HG03045 (cell line): ENCODE results near the gene LCE2C.

Experiments used
- ATAC-seq: cut with Tn5 transposase; IDR thresholded peaks from one replicate; pipeline ENCODE4 v1.9.1; 2021; ENCODE audit warnings: mild to moderate bottlenecking, moderate library complexity; ENCODE audit not compliant: unreplicated experiment

The LCE2C gene

DNA sequence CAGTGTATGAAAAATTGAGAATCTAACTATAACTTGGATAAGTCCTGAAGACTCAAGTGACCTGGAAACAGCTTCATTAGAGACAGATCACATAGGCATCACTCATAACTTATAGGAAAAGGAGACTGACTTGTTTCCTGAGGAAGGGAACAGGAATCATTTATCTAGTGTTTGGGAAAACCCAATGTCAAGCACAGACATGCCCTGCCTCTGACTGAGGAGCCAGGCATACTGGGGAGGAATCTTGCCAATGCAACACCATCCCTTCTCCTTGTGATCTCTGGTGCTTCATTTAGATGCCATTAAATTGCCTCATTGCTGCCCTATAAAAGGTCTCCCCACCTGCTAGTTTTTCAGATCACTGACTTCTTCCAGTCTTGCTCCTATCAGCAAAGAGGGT lies 43.2 kb downstream of the LCE2C start:
- ATAC-seq, result no peak

DNA sequence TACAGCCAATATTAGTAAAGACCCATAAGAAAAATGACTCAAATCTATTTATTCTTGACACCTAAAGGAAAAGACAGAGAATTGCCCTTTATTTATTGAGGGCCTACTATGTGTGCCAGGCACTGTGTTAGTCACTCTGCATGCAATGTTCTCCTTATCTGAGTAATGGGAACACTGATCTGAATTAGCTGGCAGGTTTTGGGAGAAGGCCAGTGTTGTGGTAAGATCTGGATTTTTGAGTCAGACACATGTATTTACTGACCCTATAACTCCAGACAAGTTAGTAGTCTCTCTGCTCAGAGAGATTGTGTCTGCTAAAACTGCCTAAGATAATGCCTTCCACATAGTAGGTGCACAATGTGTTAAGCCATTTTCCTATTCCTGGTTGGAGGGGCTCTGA lies 50.2 kb downstream of the LCE2C start:
- no peak for ATAC-seq
